ENCODE measurements around the gene KHDC3L.
A peak's percentile ranks its signal among the peaks of the same experiment; 100 is the strongest.

KHDC3L gene

GRCh38 chr6:73362358-73362757, at the start of gene KHDC3L:
Gene KHDC3L (plus strand): TSS chr6:73362658. CDS start chr6:73362730, 72 bp downstream.
- DNase-seq, result no peak

DNA sequence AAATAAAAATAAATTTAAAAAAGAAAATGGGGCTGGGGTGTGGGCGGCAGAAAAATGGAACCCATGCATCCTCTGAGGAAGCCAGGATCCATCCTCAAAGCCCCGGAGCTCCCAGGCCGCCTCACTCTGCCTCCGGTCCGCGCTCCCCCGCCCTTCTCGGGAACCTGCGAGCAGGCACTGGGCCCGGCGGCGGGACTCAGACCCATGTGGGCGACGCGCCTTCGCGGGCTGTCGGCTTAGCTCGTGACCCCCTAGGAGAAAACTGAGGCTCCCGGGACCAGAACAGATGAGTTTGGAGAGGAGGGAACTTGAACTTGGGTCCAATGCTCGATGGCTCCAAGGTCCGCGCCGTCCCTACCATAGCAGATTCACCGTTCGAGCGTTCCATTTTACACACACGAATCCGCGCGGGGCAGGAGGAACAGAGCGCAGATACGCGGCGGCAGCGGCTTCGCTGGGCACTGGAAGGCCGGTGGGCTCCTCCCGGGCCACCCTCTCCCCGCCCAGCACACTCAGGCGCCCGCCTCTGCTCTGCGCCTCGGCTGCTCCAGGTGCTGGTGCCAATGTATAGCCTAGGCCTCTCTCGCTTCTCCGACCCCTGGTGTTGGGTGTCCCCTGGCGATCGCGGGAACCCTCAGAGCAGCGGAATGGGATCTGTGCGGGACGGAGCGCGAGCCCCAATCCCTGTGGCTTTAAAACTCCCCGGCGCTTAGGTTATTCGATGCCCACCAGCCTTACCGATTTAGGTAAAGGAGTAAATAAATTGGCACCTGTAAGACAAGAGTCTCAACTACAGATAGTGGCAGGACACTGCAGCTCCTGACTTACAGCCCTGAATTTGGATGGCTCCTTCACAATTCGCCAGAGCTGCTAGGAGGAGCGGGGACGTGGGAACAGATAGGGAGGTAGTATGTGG, 47.6 kb upstream of the KHDC3L start:
- DNase-seq, result no peak

GRCh38 chr6:73323323-73323722, 39.1 kb upstream of the KHDC3L start:
- DNase-seq, result no peak

- no peak for DNase-seq
Observed at GRCh38 chr6:73325656-73326055, 36.8 kb upstream of the KHDC3L start.

- DNase-seq, result no peak
Observed at GRCh38 chr6:73328790-73329189, 33.7 kb upstream of the KHDC3L start.

GRCh38 chr6:73329201-73329600, 33.3 kb upstream of the KHDC3L start:
- no peak for DNase-seq

GRCh38 chr6:73339340-73339739, 23.1 kb upstream of the KHDC3L start:
- no peak for DNase-seq

GRCh38 chr6:73340048-73340447, 22.4 kb upstream of the KHDC3L start:
- peak; percentile 26 for DNase-seq

DNA sequence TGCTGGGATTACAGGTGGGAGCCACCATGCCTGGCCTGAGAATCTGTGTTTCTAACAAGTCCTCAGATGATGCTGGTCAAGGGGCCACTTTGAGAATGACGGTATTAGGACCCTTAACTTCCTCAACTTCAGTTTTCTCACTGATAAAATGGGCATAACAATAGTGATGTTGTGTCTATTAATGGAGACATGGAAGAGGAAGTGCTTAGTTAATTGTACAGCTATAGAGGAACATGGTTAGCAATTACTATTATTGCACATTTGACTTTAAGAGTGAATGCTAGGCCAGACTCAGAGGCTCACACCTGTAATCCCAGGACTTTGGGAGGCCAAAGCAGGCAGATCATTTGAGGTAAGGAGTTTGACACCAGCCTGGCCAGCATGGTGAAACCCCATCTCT, 21.1 kb upstream of the KHDC3L start:
- no peak for DNase-seq

DNA sequence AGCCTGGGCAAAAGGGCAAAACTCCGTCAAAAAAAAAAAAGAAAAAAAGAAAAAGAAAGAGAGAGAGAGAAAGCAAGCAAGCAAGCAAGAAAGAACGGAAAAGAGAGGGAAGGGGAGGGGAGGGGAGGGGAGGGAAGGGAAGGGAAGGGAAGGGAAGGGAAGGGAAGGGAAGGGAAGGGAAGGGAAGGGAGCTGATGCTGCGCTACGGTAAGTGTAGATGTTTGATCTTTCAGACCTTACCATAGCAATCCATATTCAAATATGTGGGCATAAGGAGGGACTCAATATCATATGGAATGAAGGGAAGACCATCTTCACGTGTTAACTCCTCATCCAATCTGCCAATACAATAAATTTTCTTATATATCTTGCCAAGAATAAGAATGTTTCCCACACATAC, 20.3 kb upstream of the KHDC3L start:
- no peak for DNase-seq

GRCh38 chr6:73343164-73343563, 19.3 kb upstream of the KHDC3L start:
- DNase-seq, result no peak

- no peak for DNase-seq
Observed at GRCh38 chr6:73348550-73349204, 13.8 kb upstream of the KHDC3L start.

DNA sequence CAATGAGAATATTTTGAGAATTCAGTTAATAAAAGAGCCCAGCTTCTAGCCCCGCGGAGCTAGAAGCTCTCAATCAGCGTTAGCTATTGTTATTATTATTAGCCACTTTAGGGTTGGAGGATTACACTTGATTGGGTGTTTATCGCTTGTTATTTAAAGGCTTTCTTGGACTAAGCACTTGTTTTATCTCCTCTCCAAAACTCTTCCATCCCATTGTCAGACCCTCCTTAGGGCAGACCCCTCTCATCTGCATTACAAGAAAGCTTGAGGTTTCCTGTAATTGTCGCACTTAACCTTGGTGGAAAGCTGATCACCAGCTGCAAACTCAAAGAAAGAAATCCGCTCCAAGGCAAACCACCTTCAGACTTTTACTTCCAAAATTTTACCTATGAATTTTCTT, 13.1 kb upstream of the KHDC3L start:
- no peak for DNase-seq

DNA sequence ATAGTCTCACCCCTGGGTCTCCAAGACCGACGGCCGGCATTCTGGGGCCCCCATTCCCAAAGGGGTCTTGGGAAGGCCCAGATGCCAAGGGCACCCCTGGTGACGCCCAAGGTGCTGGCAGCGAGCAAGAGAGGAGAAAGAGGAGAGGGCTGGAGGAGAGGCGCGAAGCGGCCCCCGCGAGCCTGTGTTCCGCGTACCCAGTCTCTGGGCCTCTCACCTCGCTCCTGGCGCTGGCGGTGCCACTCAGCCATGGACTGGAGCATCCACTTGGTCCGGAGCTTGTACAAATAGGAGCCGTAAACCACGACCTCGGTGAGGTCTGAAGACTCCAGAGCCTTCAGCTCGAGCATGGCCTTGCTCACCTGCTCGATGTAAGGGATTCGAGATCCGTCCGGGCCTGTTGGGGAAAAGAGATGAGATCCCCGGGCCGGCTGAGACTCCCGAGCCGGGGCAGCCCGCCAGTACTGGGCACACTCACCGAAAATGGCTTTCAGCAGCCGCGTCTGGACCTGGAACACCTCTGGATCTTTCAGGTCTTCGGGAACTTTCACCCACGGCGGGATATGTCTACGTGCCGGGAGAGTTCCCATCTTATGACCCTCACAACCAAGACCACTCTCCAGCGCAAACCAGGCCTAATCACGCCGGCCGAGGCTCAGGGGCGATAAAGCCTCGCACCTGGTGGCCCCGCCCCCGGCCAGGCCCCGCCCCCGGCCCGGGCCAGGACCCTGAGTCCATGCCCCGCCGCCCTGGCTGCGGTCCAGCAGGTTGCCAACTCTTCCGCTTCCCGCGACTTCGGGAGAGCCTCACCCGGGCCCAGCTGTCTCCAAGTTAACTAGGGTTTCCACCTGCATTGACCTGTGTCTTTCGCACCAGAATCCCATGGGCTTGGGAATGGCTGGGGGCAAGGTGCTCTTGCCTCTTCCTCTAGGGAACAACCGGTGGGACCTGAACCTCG, 8.5 kb upstream of the KHDC3L start, which contains the start of gene DPPA5:
Gene DPPA5 (minus strand): TSS at position 641 of the 958 bp plus-strand sequence. CDS start 51 bp downstream, at position 590.
- DNase-seq, result no peak

DNA sequence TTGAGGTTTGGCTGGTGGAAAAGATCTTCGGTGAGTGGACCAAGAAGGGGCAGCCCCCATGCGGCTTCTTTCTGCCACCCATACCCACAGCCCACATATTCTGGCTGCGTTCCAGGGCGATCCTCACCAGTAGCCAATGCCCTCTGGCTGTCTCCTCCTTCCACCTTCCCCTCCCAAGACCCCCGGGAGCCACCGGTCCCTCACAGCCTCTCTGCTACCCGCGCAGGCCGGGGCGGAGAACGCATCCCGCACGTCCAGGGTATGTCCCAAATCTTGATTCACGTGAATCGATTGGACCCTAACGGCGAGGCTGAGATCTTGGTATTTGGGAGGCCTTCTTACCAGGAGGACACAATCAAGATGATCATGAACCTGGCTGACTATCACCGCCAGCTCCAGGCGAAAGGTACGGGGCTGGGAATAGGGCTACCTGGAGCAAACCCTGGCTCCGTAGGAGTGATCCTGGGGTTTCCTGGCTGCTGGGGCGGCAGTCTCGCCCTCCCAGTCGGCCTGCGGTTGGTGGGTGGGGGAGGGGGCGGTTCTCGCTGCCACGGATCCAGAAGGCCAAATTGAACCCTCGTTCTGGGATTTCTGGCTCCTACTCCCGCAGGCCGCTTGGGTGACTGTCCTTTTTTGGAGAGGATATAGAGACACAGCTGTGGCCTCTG, 545 bp downstream of the KHDC3L start:
- DNase-seq, result no peak

DNA sequence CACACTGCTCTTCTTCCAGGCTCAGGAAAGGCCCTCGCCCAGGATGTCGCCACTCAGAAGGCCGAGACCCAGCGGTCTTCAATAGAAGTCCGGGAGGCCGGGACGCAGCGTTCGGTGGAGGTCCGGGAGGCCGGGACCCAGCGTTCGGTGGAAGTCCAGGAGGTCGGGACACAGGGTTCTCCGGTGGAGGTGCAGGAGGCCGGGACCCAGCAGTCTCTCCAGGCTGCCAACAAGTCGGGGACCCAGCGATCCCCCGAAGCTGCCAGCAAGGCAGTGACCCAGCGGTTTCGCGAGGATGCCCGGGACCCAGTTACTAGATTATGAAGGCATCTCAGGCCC, 1.0 kb downstream of the KHDC3L start:
- no peak for DNase-seq

DNA sequence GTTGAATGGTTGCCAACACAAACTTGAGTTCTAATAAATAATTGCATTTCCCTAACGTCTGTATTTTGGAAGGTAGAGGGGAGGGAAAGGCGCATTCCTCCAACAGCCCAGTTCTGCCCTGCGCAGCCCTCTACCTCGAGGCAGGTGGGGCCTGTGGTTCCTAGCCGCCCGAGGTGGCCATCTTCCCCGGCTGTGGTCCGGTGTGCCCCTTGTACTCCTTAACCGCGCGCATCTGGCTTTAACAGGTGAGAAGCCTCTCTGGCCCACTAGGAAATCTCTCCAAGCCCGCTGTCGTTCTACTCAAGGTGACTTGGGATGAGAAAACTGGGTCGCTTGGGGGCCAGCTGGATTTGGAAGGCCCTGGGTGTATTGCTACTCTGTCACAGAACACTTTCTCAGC, 1.7 kb downstream of the KHDC3L start:
- no peak for DNase-seq

DNA sequence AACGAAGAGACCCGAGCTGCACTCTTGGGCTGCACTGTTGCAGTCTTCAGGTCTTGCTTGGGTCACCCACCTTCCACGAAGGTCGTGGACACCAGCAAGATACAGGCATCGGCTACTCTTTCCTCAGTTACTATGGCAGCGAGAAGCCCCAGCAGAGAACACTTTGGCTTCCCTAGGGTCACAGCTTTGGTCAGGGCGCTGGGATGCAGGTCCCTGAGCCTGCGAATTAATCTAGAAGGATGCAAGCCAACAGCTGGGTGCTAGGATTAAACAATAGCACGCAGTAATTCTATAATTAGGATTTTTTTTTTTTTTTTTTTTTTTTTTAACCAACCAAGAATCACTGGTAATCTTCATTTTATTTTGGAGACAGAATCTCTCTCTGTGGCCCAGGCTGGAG, 2.1 kb downstream of the KHDC3L start:
- no peak for DNase-seq

DNA sequence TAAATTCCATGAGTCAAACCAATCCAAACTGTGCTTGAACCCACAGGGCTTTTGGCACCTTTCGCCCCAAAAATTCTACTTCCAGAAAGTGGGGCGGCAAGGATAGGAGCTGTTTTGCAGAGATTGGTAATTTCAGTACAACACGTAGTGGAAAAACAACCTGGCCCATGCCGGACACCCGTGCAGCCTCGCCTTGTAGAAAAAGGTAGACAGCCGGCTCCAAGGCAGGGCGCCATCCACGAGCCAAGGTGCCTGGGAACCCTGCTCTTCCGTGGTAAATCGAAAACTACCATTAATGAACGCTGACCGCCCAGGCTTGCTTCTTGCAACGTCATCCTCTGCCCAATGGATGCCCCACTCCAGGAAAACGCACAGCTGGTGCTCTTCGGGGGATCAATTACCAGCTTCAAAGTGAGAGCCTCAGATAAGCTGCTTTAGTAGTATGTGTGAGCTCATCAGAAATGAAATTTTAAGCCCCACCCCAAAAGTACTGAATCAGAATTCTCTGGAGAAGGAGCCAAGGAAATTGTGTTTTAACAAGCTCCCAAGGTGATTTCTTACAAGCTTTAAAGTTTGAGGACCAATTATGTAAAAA, 5.4 kb downstream of the KHDC3L start:
- no peak for DNase-seq

- no peak for DNase-seq
Observed at GRCh38 chr6:73368675-73369074, 6.2 kb downstream of the KHDC3L start.

- no peak for DNase-seq
Observed at GRCh38 chr6:73369157-73369556, 6.7 kb downstream of the KHDC3L start.

DNA sequence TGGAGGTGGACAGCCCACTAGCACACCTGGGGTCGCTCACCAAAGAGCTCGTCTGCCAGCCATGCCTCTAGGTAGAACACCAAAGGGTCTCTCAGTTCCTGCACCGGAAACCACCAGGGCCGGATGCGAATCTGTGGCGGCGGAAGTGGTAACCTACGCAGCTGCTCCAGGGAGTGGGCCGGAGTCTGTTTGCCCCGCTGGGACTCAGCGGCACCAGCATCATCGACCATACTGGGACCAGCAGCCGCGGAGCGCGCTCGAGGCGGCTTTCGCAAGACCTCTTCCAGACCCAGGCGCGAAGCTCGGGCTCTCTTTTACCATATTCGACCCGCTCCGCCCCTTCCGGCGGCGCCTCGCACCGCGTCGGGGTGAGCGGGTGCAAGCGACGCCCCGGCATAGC, 7.1 kb downstream of the KHDC3L start, which contains the start of gene OOEP:
Gene OOEP (minus strand): TSS at position 335 of the 400 bp plus-strand sequence. CDS start 105 bp downstream, at position 230.
- no peak for DNase-seq
